UCSD-AML1 (cell line): ENCODE results near the gene KRTAP19-5.
"Not testable (repeated sequence)": the region's sequence is repeated elsewhere in the genome, so short reads cannot be mapped to it uniquely, and the experiment has no call there.

ENCODE experiments used
- DNase-seq: peaks from one replicate; lab custom pipeline; 2025; ENCODE audit not compliant: unreplicated experiment; lab: John Stamatoyannopoulos, UW

KRTAP19-5 gene

DNA sequence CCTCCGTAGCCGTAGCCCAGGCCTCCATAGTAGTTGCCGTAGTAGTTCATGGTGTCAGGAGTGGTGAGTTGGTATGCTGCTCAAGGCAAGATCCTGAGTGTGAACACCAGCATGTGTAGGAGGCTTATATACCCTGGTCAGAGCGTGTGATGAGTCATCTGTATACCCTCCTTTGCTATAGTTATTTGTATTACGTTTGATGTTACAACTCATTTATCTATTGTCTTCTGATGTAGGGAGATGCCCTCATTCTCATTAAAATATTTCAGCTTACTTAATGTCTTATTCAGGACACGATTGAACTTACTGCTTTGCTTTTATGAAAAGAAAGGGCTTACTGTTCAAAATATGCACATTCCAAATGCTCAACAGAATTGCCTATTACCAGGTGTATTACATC lies at the start of gene KRTAP19-5:
Gene KRTAP19-5, minus strand, starts transcription at position 101 of the 400 bp plus-strand sequence. Its CDS starts 51 bp downstream, at position 50.
- DNase-seq: no peak

DNA sequence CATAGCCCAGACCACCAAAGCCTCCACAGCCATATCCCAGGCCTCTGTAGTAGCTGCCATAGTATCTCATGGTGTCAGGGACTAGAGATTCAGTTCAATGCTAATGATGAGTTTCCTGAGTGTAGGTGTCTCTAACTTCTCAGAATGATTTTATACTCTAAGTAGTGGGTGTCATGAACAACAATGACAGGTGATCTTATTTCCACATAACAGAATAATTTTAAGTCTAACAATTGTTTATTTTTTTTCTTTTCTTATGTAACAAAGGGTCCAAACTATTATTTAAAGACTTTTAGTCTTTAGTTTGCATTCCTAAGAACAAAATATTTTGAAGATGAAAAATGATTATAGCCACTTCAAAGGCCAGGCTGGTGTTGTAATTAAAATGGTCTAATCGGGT lies 39.8 kb upstream of the KRTAP19-5 start, which contains the start of gene KRTAP19-6:
Gene KRTAP19-6, minus strand, starts transcription at position 101 of the 400 bp plus-strand sequence. Its CDS starts 31 bp downstream, at position 70.
- DNase-seq: no peak

GRCh38 chr21:30518876-30519275 lies 16.9 kb upstream of the KRTAP19-5 start:
- no peak for DNase-seq

DNA sequence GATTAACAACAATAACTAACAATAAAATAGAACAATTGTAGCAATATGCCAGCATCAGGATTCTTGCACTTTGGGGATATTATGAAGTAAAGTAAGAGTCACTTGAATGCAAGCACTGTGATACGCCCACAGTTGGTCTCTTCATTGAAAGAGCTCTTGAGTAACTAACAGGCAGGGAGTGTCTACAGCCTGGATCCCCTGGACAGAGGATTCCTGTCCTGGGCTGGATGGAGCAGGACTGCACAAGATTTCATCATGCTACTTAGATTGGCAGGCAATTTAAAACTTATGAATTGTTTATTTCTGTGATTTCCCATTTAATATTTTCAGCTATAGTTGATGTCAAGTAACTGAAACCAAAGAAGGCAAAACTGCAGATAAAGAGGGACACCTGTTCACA lies 13.7 kb upstream of the KRTAP19-5 start:
- no peak for DNase-seq

GRCh38 chr21:30505621-30506205 lies 3.8 kb upstream of the KRTAP19-5 start:
- not testable (repeated sequence) for DNase-seq

DNA sequence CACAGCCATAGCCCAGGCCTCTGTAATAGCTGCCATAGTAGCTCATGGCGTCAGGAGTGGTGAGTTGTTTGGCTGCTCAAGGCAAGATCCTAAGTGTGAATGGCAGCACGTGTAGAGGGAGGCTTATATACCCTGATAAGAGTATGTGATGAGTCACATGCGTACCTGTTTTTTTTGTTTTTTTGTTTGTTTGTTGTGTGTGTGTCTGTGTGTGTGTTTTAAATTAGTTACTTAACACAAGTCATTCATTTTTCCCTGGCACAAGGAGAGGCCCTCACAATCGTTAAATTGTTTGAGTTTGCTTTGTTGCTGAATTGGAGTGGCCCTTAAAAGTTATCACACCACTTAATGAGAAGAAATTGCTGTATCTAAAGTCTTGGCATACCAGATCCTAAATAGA lies 4.9 kb downstream of the KRTAP19-5 start, which contains the start of gene KRTAP19-4:
Gene KRTAP19-4, minus strand, starts transcription at position 101 of the 400 bp plus-strand sequence. Its CDS starts 55 bp downstream, at position 46.
- DNase-seq: no peak

GRCh38 chr21:30491963-30492428 lies 9.9 kb downstream of the KRTAP19-5 start, which contains the start of gene KRTAP19-3:
KRTAP19-3 (minus strand) TSS chr21:30492013; CDS start chr21:30491957, 56 bp downstream.
- DNase-seq: no peak

GRCh38 chr21:30487336-30487735 lies 14.6 kb downstream of the KRTAP19-5 start, which contains the start of gene KRTAP19-2:
KRTAP19-2 (minus strand) TSS chr21:30487436; CDS start chr21:30487348, 88 bp downstream.
- DNase-seq: no peak

GRCh38 chr21:30486180-30486579 lies 15.8 kb downstream of the KRTAP19-5 start:
- no peak for DNase-seq

GRCh38 chr21:30482130-30482529 lies 19.8 kb downstream of the KRTAP19-5 start:
- no peak for DNase-seq

DNA sequence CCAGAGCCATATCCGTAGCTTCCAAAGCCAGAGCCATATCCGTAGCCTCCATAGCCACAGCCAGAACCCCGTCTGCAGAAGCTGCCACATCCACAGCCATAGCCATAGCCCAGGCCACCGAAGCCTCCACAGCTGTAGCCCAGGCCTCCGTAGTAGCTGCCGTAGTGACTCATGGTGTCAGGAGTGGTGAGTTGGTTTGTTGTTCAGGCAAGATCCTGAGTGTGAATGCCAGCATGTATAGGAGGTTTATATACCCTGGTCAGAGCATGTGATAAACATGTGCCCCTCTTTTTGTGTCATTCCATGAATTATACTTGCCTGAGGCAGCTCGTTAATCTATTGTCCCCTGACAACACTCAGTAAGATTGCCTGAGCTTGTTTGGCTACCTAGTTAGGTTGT lies 21.8 kb downstream of the KRTAP19-5 start, which contains the start of gene KRTAP19-1:
Gene KRTAP19-1, minus strand, starts transcription at position 223 of the 400 bp plus-strand sequence. Its CDS starts 50 bp downstream, at position 173.
- DNase-seq: no peak

DNA sequence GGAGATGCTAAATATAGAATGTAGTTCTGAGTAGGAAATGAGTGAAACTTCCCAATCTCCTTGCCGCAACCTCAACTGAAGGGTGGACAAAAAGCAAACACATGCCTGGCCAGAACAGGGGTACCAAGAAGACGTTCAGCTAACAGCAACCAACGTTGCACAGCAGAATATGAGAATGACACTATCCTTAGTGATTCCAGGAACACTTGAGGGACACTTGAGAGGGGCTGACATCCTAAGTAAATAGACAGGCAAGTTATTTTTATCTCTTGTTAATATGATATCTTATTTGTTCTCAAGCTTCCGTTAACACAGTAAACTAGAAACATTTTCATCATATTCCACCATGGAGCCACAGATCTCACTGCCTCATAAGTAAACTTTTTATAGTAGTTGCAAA lies 22.7 kb downstream of the KRTAP19-5 start:
- no peak for DNase-seq

GRCh38 chr21:30478004-30478403 lies 23.9 kb downstream of the KRTAP19-5 start:
- no peak for DNase-seq

- no peak for DNase-seq
Observed at GRCh38 chr21:30468900-30469714, 32.8 kb downstream of the KRTAP19-5 start.

DNA sequence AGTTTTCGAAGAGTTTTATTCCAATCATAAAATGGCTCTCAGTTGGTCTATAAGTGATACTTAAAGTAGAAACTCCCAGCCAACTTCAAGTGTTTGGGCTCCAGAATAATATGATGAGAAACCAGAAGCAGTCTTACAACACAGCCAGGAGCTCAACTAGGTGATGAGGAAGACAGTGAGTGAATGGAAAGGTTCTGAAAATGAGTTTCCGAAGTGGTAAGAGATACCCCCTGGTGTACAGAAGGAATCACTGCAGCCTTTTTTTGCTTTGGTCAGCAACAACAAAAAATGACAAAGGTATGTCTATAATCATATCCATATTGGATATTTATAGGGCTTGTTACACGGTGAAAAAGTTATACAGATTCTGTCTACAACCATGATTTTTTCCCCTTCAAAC lies 38.2 kb downstream of the KRTAP19-5 start:
- no peak for DNase-seq
